ENCODE measurements around the gene RET. TPM values are rescaled to one million over a fixed set of nuclear protein-coding genes. Genes with fewer than 3 reads are reported as not detected.

The RET gene
- total and polyA plus RNA-seq, 4 donors, result 0.25 to 2.5 (median 0.29) TPM; not detected in 1

DNA sequence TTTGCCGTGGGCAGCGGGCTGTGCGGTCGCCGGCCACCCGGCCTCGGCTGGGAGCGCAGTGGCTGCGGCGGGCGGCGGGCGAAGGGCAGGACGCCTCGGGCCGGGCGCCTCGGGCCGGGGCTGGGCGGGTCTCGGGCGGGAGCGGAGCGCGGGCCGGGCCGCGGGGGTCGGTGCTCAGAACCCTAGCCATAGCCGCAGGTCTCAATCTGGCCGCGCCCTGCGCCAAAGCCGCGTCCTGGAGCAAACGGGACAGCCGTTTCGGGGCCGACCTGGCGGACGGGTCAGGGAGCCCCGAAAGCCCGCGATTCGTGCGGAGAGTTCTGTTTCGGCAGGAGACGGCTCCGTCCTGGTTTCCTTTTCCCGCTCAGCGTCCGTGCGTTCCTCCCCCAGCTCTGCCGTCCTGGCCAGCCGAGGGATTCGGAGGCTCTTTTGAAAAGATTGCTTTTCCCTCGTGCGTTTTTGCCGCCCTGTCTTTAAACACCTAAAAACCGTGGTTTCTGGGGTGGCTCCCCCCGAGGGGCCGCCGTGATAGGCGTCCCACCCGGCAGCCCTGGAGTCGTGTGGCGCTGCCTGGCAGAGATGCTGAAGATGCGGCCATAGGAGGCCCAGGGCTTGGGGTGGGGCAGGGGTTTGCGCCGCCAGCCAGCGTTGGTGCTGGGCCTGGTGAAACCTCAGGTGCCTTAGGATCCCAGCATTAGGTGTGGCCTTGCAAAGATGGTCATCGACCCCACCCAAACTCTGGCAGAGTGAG lies 727 bp downstream of the RET start:
- no peaks in the 10 kb centered on the region for H3K27me3 ChIP-seq (ENCODE audit: control insufficient read depth in 1 of 2, insufficient read depth in 2 of 2, low read length in 1 of 2)

DNA sequence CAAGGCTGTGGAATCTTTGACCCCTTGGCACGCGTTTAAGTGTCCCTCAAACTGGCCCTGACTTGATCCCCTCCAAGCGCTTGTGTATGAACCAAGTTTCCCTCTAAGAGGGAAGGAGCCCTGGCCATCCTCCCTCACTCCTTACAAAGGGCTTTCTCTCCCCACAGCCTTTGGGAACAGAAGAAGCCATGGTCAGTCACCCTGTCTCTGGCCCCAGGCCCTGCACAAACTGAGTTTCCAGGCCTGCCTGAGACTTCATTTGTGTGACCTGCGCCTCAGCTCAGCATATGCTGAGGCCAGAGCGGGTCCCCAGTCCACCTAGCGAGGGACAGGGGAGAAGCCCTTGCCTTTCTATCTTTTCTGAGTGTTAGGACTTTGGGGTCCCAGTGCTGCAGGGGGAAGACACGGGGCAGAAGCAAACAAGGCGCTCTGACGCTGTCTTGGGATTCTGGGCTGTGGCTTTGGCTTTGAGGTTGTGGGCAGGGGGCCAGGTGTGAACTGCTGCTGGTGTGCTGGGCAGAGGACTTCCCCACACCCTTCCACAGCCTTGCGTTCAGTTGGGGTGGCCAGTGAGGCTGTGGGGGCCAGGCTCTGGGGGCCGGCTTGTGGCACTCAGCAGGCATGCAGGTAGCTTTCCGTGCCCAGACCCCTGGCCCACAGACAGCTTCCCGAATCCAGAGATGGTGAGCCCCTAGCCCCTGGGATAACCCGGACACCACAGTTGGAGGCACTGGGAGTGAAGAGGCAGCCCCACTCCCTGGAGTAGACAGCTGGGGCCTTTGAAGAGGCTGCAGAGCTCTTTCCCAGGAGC lies 1.5 kb downstream of the RET start:
- WGBS, 2 donors, result 62 to 74% methylated on average over 14 of the region's 14 CpGs
- no peak for ATAC-seq (ENCODE audit: low FRiP score)
- H3K4me3 ChIP-seq (ENCODE audit: low read length in 2 of 2), result no peak overlapping the region
- no peak overlapping the region for H3K27ac ChIP-seq (ENCODE audit: low read depth in 1 of 2, low read length in 2 of 2)
- H3K9me3 ChIP-seq (ENCODE audit: control insufficient read depth, low read length), result no peaks in the 10 kb centered on the region
- no peaks in the 10 kb centered on the region for H3K4me1 ChIP-seq (ENCODE audit: control insufficient read depth in 1 of 2, insufficient read depth in 2 of 2, low read length in 2 of 2)
- no peaks in the 10 kb centered on the region for H3K36me3 ChIP-seq (ENCODE audit: control insufficient read depth in 1 of 2, insufficient read depth in 2 of 2, low read length in 1 of 2)
- H3K27me3 ChIP-seq (ENCODE audit: control insufficient read depth in 1 of 2, insufficient read depth in 2 of 2, low read length in 1 of 2), result no peaks in the 10 kb centered on the region
- no peak for DNase-seq
- intact Hi-C loops (cut with DNase I), result no loop called here

More for the DNA sequence above, 727 bp downstream of the RET start:
- intact Hi-C loops (cut with DNase I), result no loop called here
- 5 to 6% methylated on average over 34 to 72 of the region's 72 CpGs for WGBS, 2 donors
- no peaks in the 10 kb centered on the region for H3K9me3 ChIP-seq (ENCODE audit: control insufficient read depth, low read length)
- no peak overlapping the region for H3K27ac ChIP-seq (ENCODE audit: low read depth in 1 of 2, low read length in 2 of 2)
- H3K4me1 ChIP-seq (ENCODE audit: control insufficient read depth in 1 of 2, insufficient read depth in 2 of 2, low read length in 2 of 2), result no peaks in the 10 kb centered on the region
- no peak overlapping the region for H3K4me3 ChIP-seq (ENCODE audit: low read length in 2 of 2)
- ATAC-seq (ENCODE audit: low FRiP score), result no peak
- H3K36me3 ChIP-seq (ENCODE audit: control insufficient read depth in 1 of 2, insufficient read depth in 2 of 2, low read length in 1 of 2), result no peaks in the 10 kb centered on the region
- no peak for DNase-seq

GRCh38 chr10:43078986-43079273 lies 2.1 kb downstream of the RET start:
- H3K4me1 ChIP-seq (ENCODE audit: control insufficient read depth in 1 of 2, insufficient read depth in 2 of 2, low read length in 2 of 2), result no peaks in the 10 kb centered on the region
- no peak overlapping the region for H3K27ac ChIP-seq (ENCODE audit: low read depth in 1 of 2, low read length in 2 of 2)
- 13 to 31% methylated on average over 10 of the region's 10 CpGs for WGBS, 2 donors
- no peak for ATAC-seq (ENCODE audit: low FRiP score)
- H3K36me3 ChIP-seq (ENCODE audit: control insufficient read depth in 1 of 2, insufficient read depth in 2 of 2, low read length in 1 of 2), result no peaks in the 10 kb centered on the region
- no peaks in the 10 kb centered on the region for H3K9me3 ChIP-seq (ENCODE audit: control insufficient read depth, low read length)
- H3K4me3 ChIP-seq (ENCODE audit: low read length in 2 of 2), result no peak overlapping the region
- H3K27me3 ChIP-seq (ENCODE audit: control insufficient read depth in 1 of 2, insufficient read depth in 2 of 2, low read length in 1 of 2), result no peaks in the 10 kb centered on the region
- DNase-seq, result no peak
- intact Hi-C loops (cut with DNase I), result no loop called here

GRCh38 chr10:43079856-43080255 lies 3.0 kb downstream of the RET start:
- no peaks in the 10 kb centered on the region for H3K4me1 ChIP-seq (ENCODE audit: control insufficient read depth in 1 of 2, insufficient read depth in 2 of 2, low read length in 2 of 2)
- 64 to 82% methylated on average over 3 of the region's 3 CpGs for WGBS, 2 donors
- no peak overlapping the region for H3K4me3 ChIP-seq (ENCODE audit: low read length in 2 of 2)
- H3K27ac ChIP-seq (ENCODE audit: low read depth in 1 of 2, low read length in 2 of 2), result no peak overlapping the region
- DNase-seq (no peak), ATAC-seq (ENCODE audit: low FRiP score) (no peak)
- intact Hi-C loops (cut with DNase I), result no loop called here
- H3K36me3 ChIP-seq (ENCODE audit: control insufficient read depth in 1 of 2, insufficient read depth in 2 of 2, low read length in 1 of 2), result no peaks in the 10 kb centered on the region
- no peaks in the 10 kb centered on the region for H3K9me3 ChIP-seq (ENCODE audit: control insufficient read depth, low read length)
- no peaks in the 10 kb centered on the region for H3K27me3 ChIP-seq (ENCODE audit: control insufficient read depth in 1 of 2, insufficient read depth in 2 of 2, low read length in 1 of 2)

DNA sequence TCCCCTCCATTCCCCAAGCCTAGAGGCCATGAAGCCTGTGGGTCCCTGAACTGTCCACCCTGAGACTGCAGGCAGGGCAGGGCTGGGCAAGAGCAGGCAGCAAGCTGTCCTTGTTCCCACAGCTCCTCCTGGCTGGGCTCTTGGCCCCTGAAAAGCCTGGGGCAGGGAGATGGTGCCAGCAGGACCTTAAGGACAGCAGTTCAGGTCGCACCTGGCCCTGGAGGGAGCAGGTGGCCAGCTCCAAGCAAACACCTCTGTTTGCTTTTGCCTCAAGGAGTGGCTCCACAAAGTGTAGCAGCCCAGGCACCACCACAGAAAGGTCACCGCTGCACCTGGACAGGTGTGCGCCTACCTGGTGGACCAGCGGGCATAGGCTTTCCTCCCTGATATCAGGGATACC lies 5.2 kb downstream of the RET start:
- H3K36me3 ChIP-seq (ENCODE audit: control insufficient read depth in 1 of 2, insufficient read depth in 2 of 2, low read length in 1 of 2), result no peaks in the 10 kb centered on the region
- H3K4me1 ChIP-seq (ENCODE audit: control insufficient read depth in 1 of 2, insufficient read depth in 2 of 2, low read length in 2 of 2), result no peaks in the 10 kb centered on the region
- 89 to 92% methylated on average over 4 of the region's 4 CpGs for WGBS, 2 donors
- H3K4me3 ChIP-seq (ENCODE audit: low read length in 2 of 2), result no peak overlapping the region
- no peak for DNase-seq
- no peaks in the 10 kb centered on the region for H3K9me3 ChIP-seq (ENCODE audit: control insufficient read depth, low read length)
- intact Hi-C loops (cut with DNase I), result no loop called here
- no peaks in the 10 kb centered on the region for H3K27me3 ChIP-seq (ENCODE audit: control insufficient read depth in 1 of 2, insufficient read depth in 2 of 2, low read length in 1 of 2)
- no peak overlapping the region for H3K27ac ChIP-seq (ENCODE audit: low read depth in 1 of 2, low read length in 2 of 2)
- ATAC-seq (ENCODE audit: low FRiP score), result no peak

DNA sequence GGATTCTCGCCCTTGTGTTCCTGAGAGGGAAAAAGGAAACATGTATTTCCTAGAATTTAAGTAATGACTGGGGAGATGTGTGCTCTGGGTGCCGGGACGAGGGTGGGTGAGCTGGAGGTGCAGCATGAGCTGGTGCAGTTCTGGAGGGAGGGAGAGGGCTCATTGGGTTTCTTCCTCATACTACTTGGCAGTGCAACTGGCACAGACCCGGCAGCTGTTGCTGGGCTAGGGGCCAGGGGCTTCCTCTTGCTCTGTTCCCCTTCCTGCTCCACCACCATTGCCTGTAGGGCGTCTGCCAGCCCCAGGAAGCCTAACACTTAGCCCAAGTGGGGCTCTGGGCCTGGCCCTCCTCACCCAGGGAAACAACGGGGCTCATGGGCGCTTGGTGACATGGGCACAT lies 5.9 kb downstream of the RET start:
- intact Hi-C loops (cut with DNase I), result no loop called here
- Histone ChIP-seq H3K4me1 (ENCODE audit: control insufficient read depth in 1 of 2, insufficient read depth in 2 of 2, low read length in 2 of 2) (no peaks in the 10 kb centered on the region), H3K27me3 (ENCODE audit: control insufficient read depth in 1 of 2, insufficient read depth in 2 of 2, low read length in 1 of 2) (no peaks in the 10 kb centered on the region), H3K36me3 (ENCODE audit: control insufficient read depth in 1 of 2, insufficient read depth in 2 of 2, low read length in 1 of 2) (no peaks in the 10 kb centered on the region), H3K4me3 (ENCODE audit: low read length in 2 of 2) (no peak overlapping the region), H3K27ac (ENCODE audit: low read depth in 1 of 2, low read length in 2 of 2) (no peak overlapping the region), H3K9me3 (ENCODE audit: control insufficient read depth, low read length) (no peaks in the 10 kb centered on the region)
- ATAC-seq (ENCODE audit: low FRiP score) (no peak), DNase-seq (no peak)
- 58% methylated on average over 6 to 7 of the region's 7 CpGs for WGBS, 2 donors

DNA sequence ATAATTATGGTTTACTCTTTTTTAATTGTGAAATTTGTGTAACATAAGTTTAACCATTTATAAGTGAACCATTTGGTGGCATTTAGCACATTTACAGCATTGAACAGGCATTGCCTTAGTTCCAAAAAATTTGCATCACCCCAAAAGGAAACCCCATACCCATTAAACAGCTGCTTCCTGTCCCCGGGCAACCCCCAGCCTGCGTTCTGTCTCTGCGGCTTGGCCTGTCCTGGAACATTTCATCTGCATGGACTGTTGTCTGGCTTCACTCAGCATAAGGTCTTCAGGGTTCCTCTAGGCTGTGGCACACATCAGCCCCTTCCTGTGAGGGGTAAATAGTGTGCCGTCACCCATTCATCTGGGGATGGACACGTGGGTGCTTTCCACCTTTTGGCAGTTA lies 6.9 kb downstream of the RET start:
- no peaks in the 10 kb centered on the region for H3K27me3 ChIP-seq (ENCODE audit: control insufficient read depth in 1 of 2, insufficient read depth in 2 of 2, low read length in 1 of 2)
- WGBS, 2 donors, result 61 to 66% methylated on average over 5 of the region's 5 CpGs
- intact Hi-C loops (cut with DNase I), result no loop called here

DNA sequence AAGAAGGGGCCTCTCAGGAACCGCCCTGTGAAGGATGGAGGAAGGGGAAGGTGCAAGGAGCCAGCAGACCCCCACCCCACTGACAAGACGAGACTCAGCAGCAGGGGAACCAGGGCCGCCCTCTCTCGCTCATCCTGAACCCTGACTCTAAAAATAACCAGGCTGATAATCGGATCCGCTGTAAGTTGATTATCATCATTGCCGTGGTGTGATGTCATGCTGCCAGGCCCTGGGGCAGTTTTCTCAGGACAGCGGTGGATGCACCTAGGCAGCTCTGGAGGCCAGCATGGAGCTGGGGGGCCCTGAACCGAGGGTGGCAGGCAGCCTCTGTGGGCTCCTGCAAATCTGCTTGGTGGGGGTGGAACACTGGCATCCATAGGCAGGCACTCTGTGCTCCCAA lies 7.9 kb downstream of the RET start:
- no peaks in the 10 kb centered on the region for H3K27me3 ChIP-seq (ENCODE audit: control insufficient read depth in 1 of 2, insufficient read depth in 2 of 2, low read length in 1 of 2)
- ATAC-seq (ENCODE audit: low FRiP score) (no peak), DNase-seq (no peak)
- no peak overlapping the region for H3K27ac ChIP-seq (ENCODE audit: low read depth in 1 of 2, low read length in 2 of 2)
- intact Hi-C loops (cut with DNase I), result no loop called here
- no peaks in the 10 kb centered on the region for H3K9me3 ChIP-seq (ENCODE audit: control insufficient read depth, low read length)
- H3K4me3 ChIP-seq (ENCODE audit: low read length in 2 of 2), result no peak overlapping the region
- 68 to 76% methylated on average over 9 of the region's 9 CpGs for WGBS, 2 donors
- no peaks in the 10 kb centered on the region for H3K4me1 ChIP-seq (ENCODE audit: control insufficient read depth in 1 of 2, insufficient read depth in 2 of 2, low read length in 2 of 2)
- H3K36me3 ChIP-seq (ENCODE audit: control insufficient read depth in 1 of 2, insufficient read depth in 2 of 2, low read length in 1 of 2), result no peaks in the 10 kb centered on the region

More for the DNA sequence above, 6.9 kb downstream of the RET start:
- Histone ChIP-seq H3K9me3 (ENCODE audit: control insufficient read depth, low read length) (no peaks in the 10 kb centered on the region), H3K4me1 (ENCODE audit: control insufficient read depth in 1 of 2, insufficient read depth in 2 of 2, low read length in 2 of 2) (no peaks in the 10 kb centered on the region), H3K4me3 (ENCODE audit: low read length in 2 of 2) (no peak overlapping the region), H3K36me3 (ENCODE audit: control insufficient read depth in 1 of 2, insufficient read depth in 2 of 2, low read length in 1 of 2) (no peaks in the 10 kb centered on the region), H3K27ac (ENCODE audit: low read depth in 1 of 2, low read length in 2 of 2) (no peak overlapping the region)
- ATAC-seq (ENCODE audit: low FRiP score) (no peak), DNase-seq (no peak)

All from aorta (tissue), 5 donors.